Nephron (organoid): ENCODE data around the gene NARS2.

Experiments
- H3K27ac Mint-ChIP-seq, 3 experiments: 2 replicates each; pipeline ENCODE4 v1.8.0; 2020; ENCODE audit warnings: mixed read lengths in 3 of 3, mild to moderate bottlenecking in 2 of 3, moderate library complexity in 1 of 3
- H3K27me3 Mint-ChIP-seq: 2 replicates; pipeline ENCODE4 v1.8.0; 2021; ENCODE audit warnings: low read depth, mild to moderate bottlenecking, moderate library complexity, mixed read lengths
- H3K36me3 Mint-ChIP-seq: 2 replicates; pipeline ENCODE4 v1.8.0; 2020; ENCODE audit warnings: low read depth, mixed read lengths
- H3K4me1 Mint-ChIP-seq: 2 replicates; pipeline ENCODE4 v1.8.0; 2020; ENCODE audit warnings: mixed read lengths
- H3K4me3 Mint-ChIP-seq, 3 experiments: 2 replicates each; pipeline ENCODE4 v1.8.0; 2020; ENCODE audit warnings: mild to moderate bottlenecking in 3 of 3, mixed read lengths in 3 of 3, moderate library complexity in 2 of 3
- H3K9me3 Mint-ChIP-seq: 2 replicates; pipeline ENCODE4 v1.8.0; 2020; ENCODE audit warnings: mixed read lengths
- CTCF ChIP-seq, 3 experiments: fragments of 200-600 bp; sonication (generic); IDR thresholded peaks; one replicate each; pipeline ENCODE4 v1.5.0; 2021; ENCODE audit warnings: antibody characterized with exemption in 3 of 3; ENCODE audit not compliant: unreplicated experiment in 3 of 3

NARS2 gene

GRCh38 chr11:78457448-78457847, 117.2 kb downstream of the NARS2 start:
- H3K36me3 Mint-ChIP-seq = peaks cover 72% of the 10 kb centered on the region
- no peak overlapping the region for H3K27ac Mint-ChIP-seq
- H3K4me3 Mint-ChIP-seq = no peak overlapping the region
- no peak for TF ChIP-seq CTCF (IDR thresholded peaks at IDR 0.05; ENCODE audit: unreplicated experiment in 3 of 3)
- H3K27me3 Mint-ChIP-seq = no peaks in the 10 kb centered on the region
- H3K9me3 Mint-ChIP-seq = no peaks in the 10 kb centered on the region
- H3K4me1 Mint-ChIP-seq = peaks cover 7% of the 10 kb centered on the region

GRCh38 chr11:78453140-78453935, 121.3 kb downstream of the NARS2 start:
- Mint-ChIP-seq H3K4me3 (no peak overlapping the region), H3K9me3 (no peaks in the 10 kb centered on the region)

GRCh38 chr11:78451371-78452150, 123.1 kb downstream of the NARS2 start:
- H3K27ac Mint-ChIP-seq = no peak overlapping the region
- no peak for TF ChIP-seq CTCF (IDR thresholded peaks at IDR 0.05; ENCODE audit: unreplicated experiment in 3 of 3)
- no peak overlapping the region for H3K4me3 Mint-ChIP-seq
- peaks cover 7% of the 10 kb centered on the region for H3K4me1 Mint-ChIP-seq
- H3K36me3 Mint-ChIP-seq = peaks cover 35% of the 10 kb centered on the region
- no peaks in the 10 kb centered on the region for H3K27me3 Mint-ChIP-seq
- no peaks in the 10 kb centered on the region for H3K9me3 Mint-ChIP-seq

More at GRCh38 chr11:78453140-78453935, 121.3 kb downstream of the NARS2 start:
- Mint-ChIP-seq H3K27me3 (no peaks in the 10 kb centered on the region), H3K4me1 (peaks cover 7% of the 10 kb centered on the region), H3K27ac (no peak overlapping the region), H3K36me3 (peaks cover 50% of the 10 kb centered on the region)
- TF ChIP-seq CTCF (IDR thresholded peaks at IDR 0.05; ENCODE audit: unreplicated experiment in 3 of 3) = no peak

- Mint-ChIP-seq H3K27me3 (no peaks in the 10 kb centered on the region), H3K9me3 (no peaks in the 10 kb centered on the region), H3K27ac (no peak overlapping the region), H3K4me1 (peaks cover 7% of the 10 kb centered on the region), H3K36me3 (peaks cover 30% of the 10 kb centered on the region), H3K4me3 (no peak overlapping the region)
- TF ChIP-seq CTCF (IDR thresholded peaks at IDR 0.05; ENCODE audit: unreplicated experiment in 3 of 3) = no peak
Observed at GRCh38 chr11:78450866-78451265, 123.8 kb downstream of the NARS2 start.

GRCh38 chr11:78449866-78450265, 124.8 kb downstream of the NARS2 start:
- H3K36me3 Mint-ChIP-seq = peaks cover 22% of the 10 kb centered on the region

More at GRCh38 chr11:78449866-78450265, 124.8 kb downstream of the NARS2 start:
- H3K4me3 Mint-ChIP-seq = no peak overlapping the region
- no peak overlapping the region for H3K27ac Mint-ChIP-seq
- no peaks in the 10 kb centered on the region for H3K9me3 Mint-ChIP-seq
- no peaks in the 10 kb centered on the region for H3K27me3 Mint-ChIP-seq
- H3K4me1 Mint-ChIP-seq = peaks cover 7% of the 10 kb centered on the region
- no peak for TF ChIP-seq CTCF (IDR thresholded peaks at IDR 0.05; ENCODE audit: unreplicated experiment in 3 of 3)
